GM18868 (cell line): ENCODE data around the gene METTL14.

Experiments used
- ATAC-seq: cut with Tn5 transposase; IDR thresholded peaks from one replicate; pipeline ENCODE4 v1.9.1; 2021; ENCODE audit warnings: mild to moderate bottlenecking, moderate library complexity; ENCODE audit not compliant: unreplicated experiment

Gene METTL14

GRCh38 chr4:118756958-118757357 lies 71.8 kb downstream of the METTL14 start:
- ATAC-seq, result no peak

- no peak for ATAC-seq
These were observed 72.6 kb downstream of the METTL14 start for GRCh38 chr4:118757761-118758251.

GRCh38 chr4:118758293-118758692 lies 73.1 kb downstream of the METTL14 start:
- ATAC-seq, result no peak

GRCh38 chr4:118759481-118759880 lies 74.3 kb downstream of the METTL14 start:
- ATAC-seq, result no peak

- ATAC-seq, result peak; percentile 42
These were observed 74.9 kb downstream of the METTL14 start for GRCh38 chr4:118760092-118760491.

GRCh38 chr4:118760493-118760892 lies 75.3 kb downstream of the METTL14 start:
- peak; percentile 98 for ATAC-seq

- no peak for ATAC-seq
These were observed 76.3 kb downstream of the METTL14 start for GRCh38 chr4:118761397-118762016.

- no peak for ATAC-seq
These were observed 77.0 kb downstream of the METTL14 start for GRCh38 chr4:118762155-118762554.

- no peak for ATAC-seq
These were observed 77.7 kb downstream of the METTL14 start for GRCh38 chr4:118762730-118763477.
